GM12872 (cell line): ENCODE data around the gene EPC2.

Experiments used
- CTCF ChIP-seq: IDR thresholded peaks from 3 replicates; pipeline ENCODE4 v1.5.1; 2011; ENCODE audit warnings: low read depth, mild to moderate bottlenecking, low read length, moderate library complexity; ENCODE audit not compliant: insufficient read depth

EPC2 gene

GRCh38 chr2:148622366-148622765, 22.2 kb upstream of the EPC2 start:
- TF ChIP-seq CTCF: no peak

GRCh38 chr2:148623086-148623485, 21.5 kb upstream of the EPC2 start:
- no peak for TF ChIP-seq CTCF

GRCh38 chr2:148627224-148627623, 17.3 kb upstream of the EPC2 start:
- no peak for TF ChIP-seq CTCF

GRCh38 chr2:148634749-148635148, 9.8 kb upstream of the EPC2 start:
- no peak for TF ChIP-seq CTCF

- no peak for TF ChIP-seq CTCF
These were observed 6.0 kb upstream of the EPC2 start for GRCh38 chr2:148638543-148638942.

GRCh38 chr2:148640767-148641166, 3.8 kb upstream of the EPC2 start:
- no peak for TF ChIP-seq CTCF

- no peak for TF ChIP-seq CTCF
These were observed 2.3 kb upstream of the EPC2 start for GRCh38 chr2:148642112-148642744.

GRCh38 chr2:148642891-148643416, 1.6 kb upstream of the EPC2 start:
- TF ChIP-seq CTCF: no peak
